ENCODE results near the gene H3-3A. TPM values are rescaled to one million over a fixed set of nuclear protein-coding genes. Genes with fewer than 3 reads are reported as not detected.

Gene H3-3A
- total RNA-seq, 4 donors from 2014 or later, result 128 to 557 (median 501) TPM

GRCh38 chr1:226069811-226070489 lies 7.4 kb downstream of the H3-3A start:
- Histone ChIP-seq H3K27ac (no peak overlapping the region), H3K36me3 (peaks cover 0 to 52% (median 26%) of the 10 kb centered on the region in 4 donors), H3K9me3 (no peaks in the 10 kb centered on the region), H3K4me3 (no peak overlapping the region), H3K4me1 (peaks cover 35 to 63% (median 41%) of the 10 kb centered on the region in 4 donors), H3K27me3 (no peaks in the 10 kb centered on the region)
- in situ Hi-C loops (cut with MboI; ENCODE audit: low pct_ligation_motif_present in 1 of 4, low pct_unique_long_range_greater_than_20kb in 1 of 4, low sequenced_read_pairs in 3 of 4), result loop anchor here in 2 of 4 donors (5.0 to 10.0 kb wide), 2 partner anchors 47 to 55 kb away; no protein-coding TSS in a partner anchor
- TF ChIP-seq POLR2A (IDR thresholded peaks at IDR 0.05) (no peak), EP300 (IDR thresholded peaks at IDR 0.05; ENCODE audit: low read depth) (no peak), CTCF (IDR thresholded peaks at IDR 0.05) (no peak), POLR2AphosphoS5 (IDR thresholded peaks at IDR 0.05) (no peak)
- 75 to 82% methylated on average over 12 to 13 of the region's 13 CpGs for WGBS, 2 donors (ENCODE audit: low coverage in 1 of 2)
- DNase-seq, result no peak
- intact Hi-C loops (cut with DNase I; ENCODE audit: low total_unique reads), result no loop called here

GRCh38 chr1:226072347-226072746 lies 9.8 kb downstream of the H3-3A start:
- Histone ChIP-seq H3K4me1 (peaks cover 12 to 39% (median 19%) of the 10 kb centered on the region in 4 donors), H3K27ac (no peak overlapping the region), H3K9me3 (no peaks in the 10 kb centered on the region), H3K27me3 (no peaks in the 10 kb centered on the region), H3K4me3 (no peak overlapping the region), H3K36me3 (peaks cover 0 to 43% (median 17%) of the 10 kb centered on the region in 4 donors)
- intact Hi-C loops (cut with DNase I; ENCODE audit: low total_unique reads), result no loop called here
- WGBS, 2 donors (ENCODE audit: low coverage in 1 of 2), result 53 to 64% methylated on average over 4 of the region's 4 CpGs
- TF ChIP-seq POLR2AphosphoS5 (IDR thresholded peaks at IDR 0.05), result no peak
- TF ChIP-seq EP300 (IDR thresholded peaks at IDR 0.05; ENCODE audit: low read depth), result no peak
- TF ChIP-seq CTCF (IDR thresholded peaks at IDR 0.05), result no peak
- no peak for TF ChIP-seq POLR2A (IDR thresholded peaks at IDR 0.05)
- in situ Hi-C loops (cut with MboI; ENCODE audit: low pct_ligation_motif_present in 1 of 4, low pct_unique_long_range_greater_than_20kb in 1 of 4, low sequenced_read_pairs in 3 of 4), result no loop called here
- no peak for DNase-seq

GRCh38 chr1:226073184-226073950 lies 10.9 kb downstream of the H3-3A start:
- H3K4me3 ChIP-seq, result no peak overlapping the region
- TF ChIP-seq POLR2AphosphoS5 (IDR thresholded peaks at IDR 0.05), result peak in 1 of 3 donors; percentile 9
- no peak for TF ChIP-seq POLR2A (IDR thresholded peaks at IDR 0.05)
- TF ChIP-seq CTCF (IDR thresholded peaks at IDR 0.05), result no peak
- TF ChIP-seq EP300 (IDR thresholded peaks at IDR 0.05; ENCODE audit: low read depth), result no peak
- intact Hi-C loops (cut with DNase I; ENCODE audit: low total_unique reads) (no loop called here), in situ Hi-C loops (cut with MboI; ENCODE audit: low pct_ligation_motif_present in 1 of 4, low pct_unique_long_range_greater_than_20kb in 1 of 4, low sequenced_read_pairs in 3 of 4) (no loop called here)
- no peaks in the 10 kb centered on the region for H3K27me3 ChIP-seq
- no peak for DNase-seq
- 42 to 52% methylated on average over 6 of the region's 6 CpGs for WGBS, 2 donors (ENCODE audit: low coverage in 1 of 2)
- no peak overlapping the region for H3K27ac ChIP-seq
- peaks cover 4 to 29% (median 15%) of the 10 kb centered on the region in 4 donors for H3K4me1 ChIP-seq
- no peaks in the 10 kb centered on the region for H3K9me3 ChIP-seq
- peaks cover 0 to 36% (median 12%) of the 10 kb centered on the region in 4 donors for H3K36me3 ChIP-seq

- no peaks in the 10 kb centered on the region for H3K27me3 ChIP-seq
- H3K27ac ChIP-seq, result no peak overlapping the region
- no peak overlapping the region for H3K4me3 ChIP-seq
- in situ Hi-C loops (cut with MboI; ENCODE audit: low pct_ligation_motif_present in 1 of 4, low pct_unique_long_range_greater_than_20kb in 1 of 4, low sequenced_read_pairs in 3 of 4) (no loop called here), intact Hi-C loops (cut with DNase I; ENCODE audit: low total_unique reads) (no loop called here)
- peaks cover 0 to 29% (median 11%) of the 10 kb centered on the region in 4 donors for H3K36me3 ChIP-seq
- peaks cover 0 to 22% (median 8%) of the 10 kb centered on the region in 4 donors for H3K4me1 ChIP-seq
- no peak for TF ChIP-seq POLR2A (IDR thresholded peaks at IDR 0.05)
- TF ChIP-seq EP300 (IDR thresholded peaks at IDR 0.05; ENCODE audit: low read depth), result no peak
- TF ChIP-seq CTCF (IDR thresholded peaks at IDR 0.05), result no peak
- TF ChIP-seq POLR2AphosphoS5 (IDR thresholded peaks at IDR 0.05), result no peak
- DNase-seq, result no peak
- H3K9me3 ChIP-seq, result no peaks in the 10 kb centered on the region
- 91% methylated on average over 4 of the region's 4 CpGs; no CpG with 5 or more reads in 1 of the 2 donors for WGBS, 2 donors (ENCODE audit: low coverage in 1 of 2)
Observed at GRCh38 chr1:226074046-226074445, 11.5 kb downstream of the H3-3A start.

All from transverse colon (tissue), 4 donors.